ENCODE data around the gene EARS2. TPM values are rescaled to one million over a fixed set of nuclear protein-coding genes. Genes with fewer than 3 reads are reported as not detected.
"Not testable (repeated sequence)": the region's sequence is repeated elsewhere in the genome, so short reads cannot be mapped to it uniquely, and the experiment has no call there.

EARS2 gene
- total RNA-seq, 1 experiment from 2014 or later: 32.4 TPM

DNA sequence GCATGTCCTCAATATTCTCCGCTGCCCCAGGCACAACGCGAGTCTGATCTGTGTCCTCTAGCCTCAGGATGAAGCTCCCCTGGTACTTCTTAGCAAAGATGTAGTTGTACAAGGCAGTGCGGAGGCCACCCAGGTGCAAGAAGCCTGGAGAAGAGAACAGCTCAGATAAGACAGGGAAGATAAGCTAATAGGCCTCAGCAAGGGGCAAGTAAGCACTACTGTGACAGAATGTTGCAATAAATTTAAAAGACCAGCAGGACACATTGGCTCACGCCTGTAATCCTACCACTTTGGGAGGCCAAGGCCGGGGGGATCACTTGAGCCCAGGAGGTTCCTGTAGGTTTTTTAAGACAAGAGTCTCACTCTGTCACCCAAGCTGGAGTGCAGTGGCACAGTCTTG is 5.0 kb downstream of the EARS2 start:
- Mint-ChIP-seq H3K27me3 (ENCODE audit: insufficient read depth, unreplicated experiment) (no peaks in the 10 kb centered on the region), H3K9me3 (ENCODE audit: unreplicated experiment) (no peaks in the 10 kb centered on the region), H3K27ac (ENCODE audit: unreplicated experiment) (no peak overlapping the region), H3K36me3 (ENCODE audit: insufficient read depth, unreplicated experiment) (peaks cover 46% of the 10 kb centered on the region), H3K4me1 (ENCODE audit: low read depth, unreplicated experiment) (no peaks in the 10 kb centered on the region), H3K4me3 (ENCODE audit: unreplicated experiment) (no peak overlapping the region)
- ChIA-PET POLR2A (no interaction called here), CTCF (no interaction called here)
- peaks cover 8% of the 10 kb centered on the region for H3K4me1 ChIP-seq
- no peaks in the 10 kb centered on the region for H3K27me3 ChIP-seq (replicated peaks; ENCODE audit: control insufficient read depth, insufficient read depth, low read length)
- TF ChIP-seq, protein P1, sequence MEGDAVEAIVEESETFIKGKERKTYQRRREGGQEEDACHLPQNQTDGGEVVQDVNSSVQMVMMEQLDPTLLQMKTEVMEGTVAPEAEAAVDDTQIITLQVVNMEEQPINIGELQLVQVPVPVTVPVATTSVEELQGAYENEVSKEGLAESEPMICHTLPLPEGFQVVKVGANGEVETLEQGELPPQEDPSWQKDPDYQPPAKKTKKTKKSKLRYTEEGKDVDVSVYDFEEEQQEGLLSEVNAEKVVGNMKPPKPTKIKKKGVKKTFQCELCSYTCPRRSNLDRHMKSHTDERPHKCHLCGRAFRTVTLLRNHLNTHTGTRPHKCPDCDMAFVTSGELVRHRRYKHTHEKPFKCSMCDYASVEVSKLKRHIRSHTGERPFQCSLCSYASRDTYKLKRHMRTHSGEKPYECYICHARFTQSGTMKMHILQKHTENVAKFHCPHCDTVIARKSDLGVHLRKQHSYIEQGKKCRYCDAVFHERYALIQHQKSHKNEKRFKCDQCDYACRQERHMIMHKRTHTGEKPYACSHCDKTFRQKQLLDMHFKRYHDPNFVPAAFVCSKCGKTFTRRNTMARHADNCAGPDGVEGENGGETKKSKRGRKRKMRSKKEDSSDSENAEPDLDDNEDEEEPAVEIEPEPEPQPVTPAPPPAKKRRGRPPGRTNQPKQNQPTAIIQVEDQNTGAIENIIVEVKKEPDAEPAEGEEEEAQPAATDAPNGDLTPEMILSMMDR (IDR thresholded peaks at IDR 0.05; ENCODE audit: insufficient read depth in 1 of 2, low read depth in 1 of 2, low read length in 1 of 2, severe bottlenecking in 1 of 2, unreplicated experiment in 1 of 2): no peak
- no peak for DNase-seq
- BruUV-seq (replicated peaks): no TSS peak
- intact Hi-C loops (cut with micrococcal nuclease; ENCODE audit: unreplicated experiment): no loop called here
- no peak overlapping the region for H3K4me3 ChIP-seq (ENCODE audit: low read depth, low read length)
- no peaks in the 10 kb centered on the region for H3K9me3 ChIP-seq
- H3K36me3 ChIP-seq (ENCODE audit: control insufficient read depth, insufficient read depth, low read length): peaks cover 4% of the 10 kb centered on the region

DNA sequence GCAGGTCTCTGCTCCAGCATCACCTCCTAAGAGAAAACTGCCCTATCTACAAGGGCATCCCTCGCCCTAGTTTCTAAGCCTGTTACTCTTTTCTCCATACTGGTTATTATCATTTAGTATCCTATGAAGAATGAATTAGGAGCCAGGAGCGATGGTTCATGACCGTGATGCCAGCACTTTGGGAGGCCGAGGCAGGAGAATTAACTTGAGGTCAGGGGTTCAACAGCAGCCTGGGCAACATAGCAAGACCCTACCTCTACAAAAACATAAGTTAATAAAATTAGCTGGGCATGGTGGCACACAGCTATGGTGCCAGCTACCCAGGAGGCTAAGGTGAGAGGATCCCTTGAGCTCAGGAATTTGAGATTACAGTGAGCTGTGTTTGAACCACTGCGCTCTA is 7.2 kb downstream of the EARS2 start:
- TF ChIP-seq, protein P1 (IDR thresholded peaks at IDR 0.05; ENCODE audit: insufficient read depth in 1 of 2, low read depth in 1 of 2, low read length in 1 of 2, severe bottlenecking in 1 of 2, unreplicated experiment in 1 of 2): no peak
- BruUV-seq (replicated peaks): no TSS peak
- H3K4me1 ChIP-seq: no peaks in the 10 kb centered on the region
- H3K27me3 ChIP-seq (replicated peaks; ENCODE audit: control insufficient read depth, insufficient read depth, low read length): no peaks in the 10 kb centered on the region
- DNase-seq: no peak
- H3K9me3 ChIP-seq: no peaks in the 10 kb centered on the region
- Mint-ChIP-seq H3K4me3 (ENCODE audit: unreplicated experiment) (no peak overlapping the region), H3K9me3 (ENCODE audit: unreplicated experiment) (no peaks in the 10 kb centered on the region), H3K4me1 (ENCODE audit: low read depth, unreplicated experiment) (no peaks in the 10 kb centered on the region), H3K27ac (ENCODE audit: unreplicated experiment) (no peak overlapping the region), H3K27me3 (ENCODE audit: insufficient read depth, unreplicated experiment) (no peaks in the 10 kb centered on the region), H3K36me3 (ENCODE audit: insufficient read depth, unreplicated experiment) (peaks cover 44% of the 10 kb centered on the region)
- peaks cover 4% of the 10 kb centered on the region for H3K36me3 ChIP-seq (ENCODE audit: control insufficient read depth, insufficient read depth, low read length)
- CTCF ChIA-PET: no interaction called here
- POLR2A ChIA-PET: interaction anchor here (0.7 kb wide), 1 partner anchor 50 kb away, joined by 11 read pairs; no protein-coding TSS in a partner anchor
- intact Hi-C loops (cut with micrococcal nuclease; ENCODE audit: unreplicated experiment): no loop called here
- H3K4me3 ChIP-seq (ENCODE audit: low read depth, low read length): no peak overlapping the region

DNA sequence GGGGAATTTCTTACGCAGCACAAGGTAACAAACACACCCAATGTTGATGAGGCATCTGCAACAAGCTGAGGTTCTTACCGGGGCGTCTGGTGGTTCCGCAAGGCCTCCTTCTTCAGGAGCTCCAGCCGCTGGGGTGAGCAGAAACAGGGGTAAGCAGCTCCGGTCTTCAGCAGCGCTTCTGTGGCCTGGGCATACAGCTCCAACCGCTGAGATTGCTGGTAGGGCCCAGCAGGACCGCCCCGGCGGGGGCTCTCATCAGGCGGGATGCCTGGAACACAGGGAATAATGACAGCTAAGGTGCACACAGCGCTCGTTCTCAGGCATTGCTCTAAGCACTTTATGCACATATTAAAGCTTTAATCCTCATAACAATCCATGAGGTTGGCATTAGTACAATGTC is 12.7 kb downstream of the EARS2 start:
- Mint-ChIP-seq H3K27ac (ENCODE audit: unreplicated experiment) (no peak overlapping the region), H3K9me3 (ENCODE audit: unreplicated experiment) (no peaks in the 10 kb centered on the region), H3K36me3 (ENCODE audit: insufficient read depth, unreplicated experiment) (peaks cover 36% of the 10 kb centered on the region), H3K4me3 (ENCODE audit: unreplicated experiment) (no peak overlapping the region), H3K27me3 (ENCODE audit: insufficient read depth, unreplicated experiment) (no peaks in the 10 kb centered on the region), H3K4me1 (ENCODE audit: low read depth, unreplicated experiment) (no peaks in the 10 kb centered on the region)
- intact Hi-C loops (cut with micrococcal nuclease; ENCODE audit: unreplicated experiment): no loop called here
- no peak overlapping the region for H3K4me3 ChIP-seq (ENCODE audit: low read depth, low read length)
- no peak for DNase-seq
- POLR2A ChIA-PET: no interaction called here
- H3K36me3 ChIP-seq (ENCODE audit: control insufficient read depth, insufficient read depth, low read length): no peaks in the 10 kb centered on the region
- H3K27me3 ChIP-seq (replicated peaks; ENCODE audit: control insufficient read depth, insufficient read depth, low read length): no peaks in the 10 kb centered on the region
- no peaks in the 10 kb centered on the region for H3K4me1 ChIP-seq
- CTCF ChIA-PET: no interaction called here
- TF ChIP-seq, protein P1 (IDR thresholded peaks at IDR 0.05; ENCODE audit: insufficient read depth in 1 of 2, low read depth in 1 of 2, low read length in 1 of 2, severe bottlenecking in 1 of 2, unreplicated experiment in 1 of 2): no peak
- no peaks in the 10 kb centered on the region for H3K9me3 ChIP-seq
- no TSS peak for BruUV-seq (replicated peaks)

DNA sequence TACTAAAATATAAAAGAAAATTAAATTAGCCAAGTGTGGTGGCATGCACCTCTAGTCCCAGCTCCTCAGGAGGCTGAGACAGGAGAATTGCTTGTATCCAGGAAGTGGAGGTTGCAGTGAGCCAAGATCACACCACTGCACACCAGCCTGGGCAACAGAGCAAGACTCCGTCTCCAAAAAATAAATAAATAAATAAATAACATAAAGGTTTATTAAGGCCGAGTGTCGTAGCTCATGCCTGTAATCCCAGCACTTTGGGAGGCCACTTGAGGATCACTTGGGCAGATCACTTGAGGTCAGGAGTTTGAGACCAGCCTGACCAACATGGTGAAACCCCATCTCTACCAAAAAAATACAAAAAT is 16.4 kb downstream of the EARS2 start:
- peaks cover 21% of the 10 kb centered on the region for H3K36me3 Mint-ChIP-seq (ENCODE audit: insufficient read depth, unreplicated experiment)

More for the DNA sequence above, 16.4 kb downstream of the EARS2 start:
- H3K4me1 ChIP-seq; intact Hi-C loops (cut with micrococcal nuclease; ENCODE audit: unreplicated experiment); H3K4me1 Mint-ChIP-seq (ENCODE audit: low read depth, unreplicated experiment); H3K27ac Mint-ChIP-seq (ENCODE audit: unreplicated experiment); DNase-seq; H3K9me3 Mint-ChIP-seq (ENCODE audit: unreplicated experiment); BruUV-seq (replicated peaks); CTCF ChIA-PET; H3K4me3 Mint-ChIP-seq (ENCODE audit: unreplicated experiment); H3K27me3 ChIP-seq (replicated peaks; ENCODE audit: control insufficient read depth, insufficient read depth, low read length); H3K36me3 ChIP-seq (ENCODE audit: control insufficient read depth, insufficient read depth, low read length); H3K4me3 ChIP-seq (ENCODE audit: low read depth, low read length); H3K27me3 Mint-ChIP-seq (ENCODE audit: insufficient read depth, unreplicated experiment); H3K9me3 ChIP-seq: not testable (repeated sequence)
- POLR2A ChIA-PET: interaction anchor here (1.0 kb wide), 1 partner anchor 17 kb away, joined by 6 read pairs; the partner anchor contains the start of genes EARS2 and UBFD1

Measured in Caco-2 (cell line).